GM12891 (cell line): ENCODE results near the gene DMAC2. TPM values are rescaled to one million over a fixed set of nuclear protein-coding genes. Genes with fewer than 3 reads are reported as not detected.
"Not testable (repeated sequence)": the region's sequence is repeated elsewhere in the genome, so short reads cannot be mapped to it uniquely, and the experiment has no call there.

ENCODE experiments used
- DNase-seq: peaks from one replicate; pipeline ENCODE4 v3.0.0; 2011; ENCODE audit warnings: low spot score; ENCODE audit not compliant: insufficient read length
- FAIRE-seq: peaks from 2 replicates; lab custom pipeline; 2011; peaks lifted over from hg19 to GRCh38; lab: Jason Lieb, UNC
- PAX5 ChIP-seq: IDR thresholded peaks from 2 replicates; pipeline ENCODE4 v1.6.1; 2011; ENCODE audit warnings: low read length, moderate library complexity, mild to moderate bottlenecking; ENCODE audit not compliant: insufficient read depth, severe bottlenecking
- POLR2A ChIP-seq: IDR thresholded peaks from 2 replicates; pipeline ENCODE4 v1.6.1; 2011; ENCODE audit warnings: low read depth, low read length, control low read depth
- POLR2AphosphoS5 ChIP-seq: IDR thresholded peaks from 2 replicates; pipeline ENCODE4 v1.6.1; 2011; ENCODE audit warnings: low read depth, low read length, control low read depth
- POU2F2 ChIP-seq: IDR thresholded peaks from 2 replicates; pipeline ENCODE4 v1.6.1; 2011; ENCODE audit warnings: low read depth, mild to moderate bottlenecking, control low read depth, low read length, moderate library complexity
- SPI1 ChIP-seq: IDR thresholded peaks from 2 replicates; pipeline ENCODE4 v1.6.1; 2011; ENCODE audit warnings: low read depth, low read length, control low read depth
- TAF1 ChIP-seq: IDR thresholded peaks from 2 replicates; pipeline ENCODE4 v1.6.1; 2011; ENCODE audit warnings: low read depth, low read length, control low read depth
- polyA plus RNA-seq: library from polyadenylated mRNA; unstranded; fragments of >200 nt; gene quantifications from one replicate; pipeline ENCODE4 v1.2.1, GENCODE V29; 2012; ENCODE audit warnings: low read depth, missing spikeins, inconsistent platforms; ENCODE audit not compliant: missing spikeins

The DMAC2 gene
- polyA plus RNA-seq: 30.1 TPM

GRCh38 chr19:41439441-41440222 lies at the start of gene DMAC2:
Gene DMAC2, minus strand, starts transcription at chr19:41439912. Its CDS starts 13 bp downstream, at chr19:41439899.
- FAIRE-seq: peak; percentile 98
- peak; percentile 84 for DNase-seq
- peak; percentile 81 for TF ChIP-seq POLR2AphosphoS5
- peak; percentile 87 for TF ChIP-seq TAF1
- no peak for TF ChIP-seq POU2F2
- TF ChIP-seq POLR2A: peak; percentile 82
- no peak for TF ChIP-seq SPI1
- TF ChIP-seq PAX5: peak; percentile 5

GRCh38 chr19:41486953-41487352 lies 47.2 kb upstream of the DMAC2 start:
- FAIRE-seq: not testable (repeated sequence)

DNA sequence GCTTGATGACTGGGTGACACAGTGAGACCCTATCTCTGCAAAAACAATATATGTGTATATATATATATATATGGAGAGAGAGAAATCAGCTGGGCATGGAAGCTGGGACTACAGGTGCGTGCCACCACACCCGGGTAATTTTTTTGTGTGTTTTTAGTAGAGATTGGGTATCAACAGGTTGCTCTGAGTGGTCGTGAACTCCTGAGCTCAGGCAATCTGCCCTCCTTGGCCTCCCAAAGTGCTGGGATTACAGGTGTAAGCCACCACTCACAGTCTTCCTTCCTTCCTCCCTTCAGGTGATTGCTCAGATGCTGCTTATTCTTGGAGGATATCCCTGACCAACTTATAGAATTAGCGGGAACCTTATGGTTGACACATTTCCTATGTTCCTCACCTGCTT lies 45.1 kb upstream of the DMAC2 start:
- DNase-seq (no peak), FAIRE-seq (no peak)
- TF ChIP-seq POLR2AphosphoS5: no peak
- TF ChIP-seq POLR2A: no peak
- TF ChIP-seq POU2F2: no peak
- no peak for TF ChIP-seq SPI1
- TF ChIP-seq TAF1: no peak
- TF ChIP-seq PAX5: no peak

More at GRCh38 chr19:41486953-41487352, 47.2 kb upstream of the DMAC2 start:
- DNase-seq: not testable (repeated sequence)

DNA sequence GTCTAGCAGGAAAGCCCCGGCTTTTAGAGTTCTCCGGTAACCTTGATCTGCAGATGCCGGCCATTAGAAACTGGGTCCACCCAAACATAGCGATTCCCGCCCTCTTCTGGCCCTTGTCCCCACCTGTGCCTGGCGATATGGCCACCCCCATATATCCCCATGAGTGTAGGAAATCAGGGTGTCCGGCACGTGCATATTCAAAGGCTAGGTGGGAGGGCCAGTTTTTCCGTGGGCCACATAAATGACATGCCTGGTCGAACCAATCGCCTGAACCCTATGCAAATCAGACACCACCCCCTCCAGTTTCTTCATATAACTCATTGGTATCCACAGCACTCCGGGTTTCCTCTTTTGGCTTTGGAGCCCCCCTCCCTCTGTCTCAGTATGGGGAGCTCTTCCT lies 40.6 kb upstream of the DMAC2 start:
- FAIRE-seq (no peak), DNase-seq (no peak)
- TF ChIP-seq PAX5 (no peak), SPI1 (no peak), POU2F2 (no peak), POLR2A (no peak), TAF1 (no peak), POLR2AphosphoS5 (no peak)

DNA sequence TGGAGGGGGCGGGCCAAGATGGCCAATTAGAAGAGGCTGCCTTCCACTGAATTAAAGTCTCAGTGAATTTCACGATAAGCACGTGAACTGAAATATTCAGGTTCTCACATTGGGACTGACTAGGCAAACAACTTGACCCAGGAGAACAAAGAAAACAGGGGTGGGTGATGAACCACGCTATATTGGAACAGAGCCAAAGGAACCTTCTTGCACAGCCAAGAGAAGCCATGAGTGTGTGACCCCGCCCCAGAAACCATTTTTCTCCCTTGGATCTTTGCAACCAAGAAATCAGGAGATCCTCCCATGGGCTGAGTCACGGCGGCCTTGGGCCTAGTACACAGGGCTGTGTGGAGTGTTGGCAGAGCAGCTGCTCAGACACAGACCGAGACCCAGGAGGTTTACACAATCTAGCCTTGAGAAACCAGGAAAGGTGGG lies 40.1 kb upstream of the DMAC2 start:
- FAIRE-seq: no peak
- DNase-seq: no peak
- no peak for TF ChIP-seq PAX5
- no peak for TF ChIP-seq POU2F2
- no peak for TF ChIP-seq POLR2AphosphoS5
- no peak for TF ChIP-seq SPI1
- no peak for TF ChIP-seq TAF1
- TF ChIP-seq POLR2A: no peak

DNA sequence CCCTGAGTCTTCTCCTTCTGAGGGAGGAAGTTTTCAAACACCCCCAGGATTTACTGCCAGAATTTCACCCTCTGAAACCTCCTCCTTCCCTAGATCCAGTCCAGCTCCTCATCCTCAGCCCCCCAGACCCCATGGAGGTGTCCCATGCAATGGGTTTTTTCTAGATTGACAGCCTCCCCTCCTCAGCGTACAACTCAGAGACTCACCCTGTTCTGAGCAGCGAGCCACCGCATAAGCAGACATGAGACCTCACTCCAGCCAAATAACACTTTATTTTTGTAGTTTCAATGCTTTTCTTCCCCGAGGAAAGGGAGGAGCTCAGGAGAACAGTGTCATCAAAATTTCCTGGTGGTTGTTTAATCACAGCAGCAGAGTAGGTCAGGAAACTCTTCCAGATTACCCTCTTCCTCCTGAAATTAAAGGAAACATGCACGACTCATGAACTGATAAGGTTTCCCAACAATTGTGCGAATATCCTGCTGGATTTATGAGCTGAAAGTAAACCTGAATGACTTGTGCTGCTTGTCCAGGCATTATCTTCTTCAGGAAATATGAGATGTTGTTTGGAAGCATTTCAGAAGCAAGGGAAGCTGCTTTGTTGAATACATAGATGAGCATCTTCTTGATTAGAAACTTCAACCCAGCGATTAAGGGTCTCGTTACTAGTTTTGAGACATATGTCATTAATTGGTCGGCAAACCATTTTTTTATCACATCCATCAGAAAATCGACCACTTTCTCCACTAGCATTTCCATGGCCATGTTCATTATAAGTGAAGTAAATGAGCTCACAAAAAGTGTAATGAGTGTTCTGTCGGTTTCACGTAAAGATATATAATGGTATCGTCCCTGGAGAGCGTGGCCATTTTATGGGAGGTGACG lies 39.4 kb upstream of the DMAC2 start:
- DNase-seq (no peak), FAIRE-seq (no peak)
- TF ChIP-seq POU2F2: no peak
- TF ChIP-seq POLR2A: no peak
- TF ChIP-seq POLR2AphosphoS5: no peak
- no peak for TF ChIP-seq TAF1
- TF ChIP-seq PAX5: no peak
- no peak for TF ChIP-seq SPI1

DNA sequence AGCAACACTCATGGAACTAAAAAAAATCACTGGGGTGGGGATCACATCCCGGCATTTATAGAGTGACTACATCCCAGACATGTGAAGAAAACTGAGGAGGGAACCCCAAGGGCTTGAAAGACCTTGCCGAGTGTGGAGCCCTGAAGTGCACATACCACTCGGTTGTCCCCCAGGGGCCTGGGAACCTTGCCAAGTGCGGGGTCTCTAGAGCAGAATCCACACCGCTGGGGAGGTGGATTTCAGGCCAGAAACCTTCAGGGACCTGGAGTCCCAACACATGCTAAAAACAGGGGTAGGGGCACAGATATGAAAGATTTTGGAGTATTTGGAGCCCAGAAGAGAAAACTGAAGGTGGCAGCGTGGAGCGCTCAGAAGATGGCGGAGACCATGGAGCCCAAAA lies 38.5 kb upstream of the DMAC2 start:
- TF ChIP-seq PAX5 (no peak), POLR2A (no peak), SPI1 (no peak), POU2F2 (no peak), TAF1 (no peak), POLR2AphosphoS5 (no peak)
- no peak for FAIRE-seq
- no peak for DNase-seq

DNA sequence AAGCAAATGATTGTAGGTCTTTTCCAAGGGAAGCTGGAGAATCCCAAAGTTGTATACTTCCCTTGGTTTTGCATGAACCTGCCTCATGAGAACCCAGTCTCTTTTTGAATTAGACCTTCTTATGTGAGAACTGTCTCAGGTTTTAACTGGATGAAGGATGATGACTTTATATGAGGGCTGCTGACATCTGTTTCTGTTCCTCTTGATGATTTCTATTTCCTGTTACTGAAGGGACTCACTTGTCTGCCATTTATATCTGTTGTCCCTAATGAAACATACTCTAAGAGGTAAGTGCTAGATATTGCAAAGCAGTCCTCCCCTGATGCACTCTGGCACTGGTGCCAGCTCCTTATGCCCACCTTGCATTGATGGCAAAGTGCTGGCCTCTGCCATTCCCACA lies 36.9 kb upstream of the DMAC2 start:
- no peak for DNase-seq
- FAIRE-seq: no peak

GRCh38 chr19:41463257-41464256 lies 23.8 kb upstream of the DMAC2 start:
- peak; percentile 86 for TF ChIP-seq SPI1
- peak; percentile 77 for FAIRE-seq
- DNase-seq: not testable (repeated sequence)

More for the DNA sequence above, 36.9 kb upstream of the DMAC2 start:
- no peak for TF ChIP-seq TAF1
- TF ChIP-seq SPI1: peak; percentile 26; the same call in 1 of the 2 replicates
- no peak for TF ChIP-seq POLR2AphosphoS5
- no peak for TF ChIP-seq POLR2A
